Muscle of arm (tissue), 12 donors: ENCODE results near the gene CECR2. TPM values are rescaled to one million over a fixed set of nuclear protein-coding genes. Genes with fewer than 3 reads are reported as not detected.

Experiments used
- DNase-seq: peaks from one replicate; pipeline ENCODE4 v3.0.0-alpha.2; 2013
- polyA plus RNA-seq, 12 donors: library from polyadenylated mRNA; unstranded; fragments of 120-200 nt; gene quantifications; one replicate each; pipeline ENCODE4 v1.2.1, GENCODE V29; 2013; ENCODE audit not compliant: insufficient read length in 12 of 12

CECR2 gene
- polyA plus RNA-seq, 12 donors, result 11.0 to 27.9 (median 22.8) TPM; not detected in 1

- DNase-seq, result peak; percentile 27
These were observed 237.2 kb downstream of the CECR2 start for GRCh38 chr22:17606496-17606895.

Other genes starting within 250 kb of the CECR2 start
- 1 to 10 TPM in 11 of 12 donors, not detected in 1; 1.8 to 5.7 (median 4.4) TPM for gene TMEM121B, start 248.1 kb upstream of the CECR2 start, polyA plus RNA-seq
- gene HDHD5, start 210.2 kb upstream of the CECR2 start, polyA plus RNA-seq, result 10 to 100 TPM in 11 of 12 donors, not detected in 1; 26.9 to 44.2 (median 38.5) TPM
- 10 to 100 TPM in 10 of 12 donors, 1 to 10 TPM in 1, not detected in 1; 9.6 to 23.9 (median 14.6) TPM for gene ADA2, start 150.0 kb upstream of the CECR2 start, polyA plus RNA-seq
- gene SLC25A18, start 194.0 kb downstream of the CECR2 start, polyA plus RNA-seq, result 1 to 10 TPM in 1 of 12 donors, under 1 TPM in 9, not detected in 2; 0.39 to 1.1 (median 0.54) TPM